ENCODE results near the gene PDE6G. TPM values are rescaled to one million over a fixed set of nuclear protein-coding genes. Genes with fewer than 3 reads are reported as not detected.

The PDE6G gene
- total and polyA plus RNA-seq, 3 experiments from 2014 or later, result 1.5 to 2.2 (median 1.9) TPM

- Histone ChIP-seq H3K27ac (ENCODE audit: low read depth, low read length) (no peak overlapping the region), H3K4me3 (ENCODE audit: low read length) (no peak overlapping the region), H3K4me1 (ENCODE audit: insufficient read depth, low read length) (no peaks in the 10 kb centered on the region), H3K36me3 (ENCODE audit: insufficient read depth, low read length) (no peaks in the 10 kb centered on the region), H3K27me3 (ENCODE audit: insufficient read depth, low read length, poor library complexity, severe bottlenecking) (no peaks in the 10 kb centered on the region), H3K9me3 (ENCODE audit: low read length) (no peaks in the 10 kb centered on the region)
- Mint-ChIP-seq H3K9me3 (no peaks in the 10 kb centered on the region), H3K27me3 (peaks cover 16 to 22% of the 10 kb centered on the region in 2 donors), H3K36me3 (no peaks in the 10 kb centered on the region), H3K4me1 (no peaks in the 10 kb centered on the region), H3K27ac (peak overlapping the region in 1 of 8 donors; percentile 12), H3K4me3 (no peak overlapping the region)
- DNase-seq, result no peak
- POLR2A ChIA-PET, result no interaction called here
- CTCF ChIA-PET, result interaction anchor here (1.2 kb wide), 1 partner anchor 11 kb away, joined by 3 read pairs; the partner anchor contains the start of gene PDE6G
Observed at GRCh38 chr17:81644976-81645952, 11.1 kb downstream of the PDE6G start.

DNA sequence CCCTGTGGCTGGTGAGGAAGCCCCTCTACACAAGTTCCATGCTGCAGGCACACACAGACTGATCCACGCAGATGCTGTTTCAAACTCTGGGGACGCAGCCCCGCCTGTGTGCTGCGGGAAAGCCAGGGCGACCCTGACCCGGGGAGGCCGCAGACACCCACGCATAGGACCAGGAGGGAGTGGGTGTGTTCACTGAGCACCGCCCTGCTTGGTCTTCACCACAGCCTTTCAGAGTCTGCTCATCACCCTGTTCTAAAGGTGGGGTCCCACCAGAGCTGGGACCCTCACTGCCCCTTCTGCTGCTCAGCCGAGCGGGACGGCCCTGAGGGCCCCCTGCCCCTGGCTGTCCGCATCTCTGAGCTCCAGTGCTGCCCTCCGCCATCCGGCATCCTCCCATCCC lies 11.8 kb downstream of the PDE6G start:
- Mint-ChIP-seq H3K27me3 (peaks cover 12 to 16% of the 10 kb centered on the region in 2 donors), H3K27ac (no peak overlapping the region), H3K4me1 (no peaks in the 10 kb centered on the region), H3K4me3 (no peak overlapping the region), H3K36me3 (no peaks in the 10 kb centered on the region), H3K9me3 (no peaks in the 10 kb centered on the region)
- Histone ChIP-seq H3K27ac (ENCODE audit: low read depth, low read length) (no peak overlapping the region), H3K36me3 (ENCODE audit: insufficient read depth, low read length) (no peaks in the 10 kb centered on the region), H3K9me3 (ENCODE audit: low read length) (no peaks in the 10 kb centered on the region), H3K27me3 (ENCODE audit: insufficient read depth, low read length, poor library complexity, severe bottlenecking) (no peaks in the 10 kb centered on the region), H3K4me3 (ENCODE audit: low read length) (no peak overlapping the region), H3K4me1 (ENCODE audit: insufficient read depth, low read length) (no peaks in the 10 kb centered on the region)
- CTCF ChIA-PET, result no interaction called here
- POLR2A ChIA-PET, result no interaction called here
- no peak for DNase-seq

DNA sequence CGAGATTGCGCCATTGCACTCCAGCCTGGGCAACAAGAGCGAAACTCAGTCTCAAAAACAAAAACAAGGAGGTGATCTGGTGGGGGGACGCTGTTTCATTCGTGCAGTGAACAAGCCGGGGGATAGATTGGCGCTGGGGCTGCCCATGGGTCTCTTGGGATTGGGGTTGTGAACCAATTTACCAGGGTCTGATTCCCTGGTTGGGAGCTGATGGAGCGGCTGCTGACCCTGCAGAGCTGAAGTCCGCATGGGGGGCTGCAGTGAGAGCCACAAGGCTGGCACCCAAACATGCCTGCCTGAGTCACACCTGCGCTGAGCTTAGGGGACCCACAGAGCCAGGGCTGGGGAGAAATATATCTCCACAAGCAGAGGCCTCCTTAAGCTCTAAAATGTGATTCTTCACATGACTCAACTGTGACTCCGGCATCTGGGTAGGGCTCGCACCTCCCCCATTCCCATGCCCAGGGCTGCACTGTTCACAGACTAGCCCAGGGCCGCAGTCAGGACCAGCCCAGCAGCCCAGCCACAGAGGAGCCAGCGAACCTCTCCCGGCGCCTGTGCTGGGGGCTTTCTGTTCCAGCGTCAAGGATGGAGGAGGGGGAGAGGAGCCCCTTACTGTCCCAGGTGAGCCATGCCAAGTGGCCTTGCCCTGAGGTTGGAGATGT lies 14.4 kb downstream of the PDE6G start:
- CTCF ChIA-PET, result no interaction called here
- H3K27me3 ChIP-seq (ENCODE audit: insufficient read depth, low read length, poor library complexity, severe bottlenecking), result no peaks in the 10 kb centered on the region
- Mint-ChIP-seq H3K4me1 (peaks cover 0 to 2% (median 0%) of the 10 kb centered on the region in 3 donors), H3K27ac (no peak overlapping the region), H3K27me3 (peaks cover 0 to 1% of the 10 kb centered on the region in 2 donors), H3K9me3 (no peaks in the 10 kb centered on the region), H3K4me3 (no peak overlapping the region), H3K36me3 (no peaks in the 10 kb centered on the region)
- no peaks in the 10 kb centered on the region for H3K4me1 ChIP-seq (ENCODE audit: insufficient read depth, low read length)
- POLR2A ChIA-PET, result no interaction called here
- H3K27ac ChIP-seq (ENCODE audit: low read depth, low read length), result no peak overlapping the region
- no peak for DNase-seq
- no peak overlapping the region for H3K4me3 ChIP-seq (ENCODE audit: low read length)
- H3K36me3 ChIP-seq (ENCODE audit: insufficient read depth, low read length), result no peaks in the 10 kb centered on the region
- H3K9me3 ChIP-seq (ENCODE audit: low read length), result no peaks in the 10 kb centered on the region

- Mint-ChIP-seq H3K36me3 (peaks cover 0 to 2% (median 0%) of the 10 kb centered on the region in 3 donors), H3K27ac (peak overlapping the region in 1 of 8 donors; percentile 65), H3K4me1 (peaks cover 12 to 13% (median 12%) of the 10 kb centered on the region in 3 donors), H3K27me3 (peaks cover 0 to 1% of the 10 kb centered on the region in 2 donors), H3K9me3 (no peaks in the 10 kb centered on the region), H3K4me3 (peak overlapping the region in 1 of 7 donors; percentile 31)
- POLR2A ChIA-PET, result no interaction called here
- Histone ChIP-seq H3K4me1 (ENCODE audit: insufficient read depth, low read length) (peaks cover 14% of the 10 kb centered on the region), H3K4me3 (ENCODE audit: low read length) (no peak overlapping the region), H3K27ac (ENCODE audit: low read depth, low read length) (no peak overlapping the region), H3K9me3 (ENCODE audit: low read length) (no peaks in the 10 kb centered on the region), H3K36me3 (ENCODE audit: insufficient read depth, low read length) (no peaks in the 10 kb centered on the region), H3K27me3 (ENCODE audit: insufficient read depth, low read length, poor library complexity, severe bottlenecking) (no peaks in the 10 kb centered on the region)
- DNase-seq, result no peak
- CTCF ChIA-PET, result no interaction called here
Observed at GRCh38 chr17:81640011-81640410, 16.3 kb downstream of the PDE6G start.

DNA sequence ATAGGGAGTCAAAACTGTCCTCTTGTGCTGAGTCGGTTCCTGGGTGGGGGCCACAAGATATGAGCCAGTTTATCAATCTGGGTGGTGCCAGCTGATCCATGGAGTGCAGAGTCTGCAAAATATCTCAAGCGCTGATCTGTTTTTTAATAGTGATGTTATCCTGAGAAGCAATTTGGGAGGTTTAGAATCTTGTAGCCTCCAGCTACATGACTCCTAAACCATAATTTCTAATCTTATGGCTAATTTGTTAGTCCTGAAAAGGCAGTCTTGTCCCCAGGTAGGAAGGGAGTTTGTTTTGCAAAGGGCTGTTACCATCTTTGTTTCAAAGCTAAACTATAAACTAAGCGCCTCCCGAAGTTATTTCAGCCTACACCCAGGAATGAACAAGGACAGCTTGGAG lies 17.7 kb downstream of the PDE6G start:
- POLR2A ChIA-PET, result interaction anchor here (0.7 kb wide), 1 partner anchor 195 kb away, joined by 8 read pairs; no protein-coding TSS in a partner anchor
- Histone ChIP-seq H3K4me3 (ENCODE audit: low read length) (no peak overlapping the region), H3K9me3 (ENCODE audit: low read length) (no peaks in the 10 kb centered on the region), H3K4me1 (ENCODE audit: insufficient read depth, low read length) (peaks cover 20% of the 10 kb centered on the region), H3K27ac (ENCODE audit: low read depth, low read length) (no peak overlapping the region), H3K27me3 (ENCODE audit: insufficient read depth, low read length, poor library complexity, severe bottlenecking) (no peaks in the 10 kb centered on the region), H3K36me3 (ENCODE audit: insufficient read depth, low read length) (no peaks in the 10 kb centered on the region)
- DNase-seq, result no peak
- H3K27me3 Mint-ChIP-seq, result peaks cover 0 to 1% of the 10 kb centered on the region in 2 donors
- peaks cover 13 to 16% (median 16%) of the 10 kb centered on the region in 3 donors for H3K4me1 Mint-ChIP-seq
- peak overlapping the region in 4 of 7 donors; percentile 30 to 77 (median 48) for H3K4me3 Mint-ChIP-seq
- no peaks in the 10 kb centered on the region for H3K9me3 Mint-ChIP-seq
- H3K36me3 Mint-ChIP-seq, result peaks cover 0 to 2% (median 0%) of the 10 kb centered on the region in 3 donors
- H3K27ac Mint-ChIP-seq, result peak overlapping the region in 3 of 8 donors; percentile 62 to 93 (median 85)
- CTCF ChIA-PET, result interaction anchor here (0.8 kb wide), 1 partner anchor 386 kb away, joined by 3 read pairs; no protein-coding TSS in a partner anchor

DNA sequence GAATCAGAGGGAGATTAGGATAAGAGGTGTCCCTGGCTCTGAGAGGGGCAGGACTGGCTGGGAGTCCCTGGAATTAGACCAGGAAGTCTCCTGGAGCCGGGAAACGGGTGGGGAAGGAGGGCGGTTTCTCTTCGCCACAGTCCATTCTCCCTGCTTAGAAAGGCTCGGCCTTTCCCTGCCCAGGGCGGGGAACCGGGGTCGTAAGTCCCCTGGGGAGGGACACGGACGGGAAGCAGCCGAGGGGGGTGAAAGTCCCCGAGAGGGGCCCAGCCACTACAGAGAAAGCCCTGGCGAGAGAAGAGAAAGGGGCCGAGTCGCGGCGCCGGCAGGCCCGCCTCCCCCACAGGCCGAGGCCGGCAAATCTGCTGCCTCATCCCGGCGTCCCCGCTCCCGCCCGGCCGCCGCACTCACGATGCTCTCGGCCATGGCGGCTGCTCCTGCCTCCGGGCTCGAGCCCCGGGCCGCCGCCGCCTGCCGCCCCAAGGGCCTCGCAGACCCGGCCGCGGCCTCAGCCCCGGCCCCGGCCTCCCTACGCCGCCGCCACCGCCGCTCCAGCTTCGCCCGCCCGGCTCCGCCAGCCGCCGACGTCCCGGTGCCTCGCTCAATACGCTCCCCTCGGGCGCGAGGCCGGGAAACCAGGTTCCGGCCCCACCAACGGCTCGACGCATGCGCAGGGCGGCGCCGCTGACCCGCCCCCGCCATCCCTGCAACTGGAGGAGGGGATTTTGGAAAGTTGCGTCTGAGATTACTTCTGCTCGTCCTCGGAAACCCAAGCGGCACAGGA lies 19.6 kb downstream of the PDE6G start, which contains the start of the genes NPLOC4 and TSPAN10:
Gene NPLOC4 (minus strand): TSS at position 608 of the 784 bp plus-strand sequence. CDS start 182 bp downstream, at position 426.
Gene TSPAN10 (plus strand): TSS at position 692 of the 784 bp plus-strand sequence. CDS start 5,217 bp downstream, outside the sequence.
- H3K36me3 ChIP-seq (ENCODE audit: insufficient read depth, low read length), result no peaks in the 10 kb centered on the region
- peak within 1 kb of the TSS; percentile 66 for H3K4me3 ChIP-seq (ENCODE audit: low read length)
- Mint-ChIP-seq H3K4me3 (peak within 1 kb of the TSS; percentile 88 to 95 (median 94)), H3K36me3 (peaks cover 0 to 8% (median 0%) of the 10 kb centered on the region in 3 donors), H3K27me3 (peaks cover 0 to 1% of the 10 kb centered on the region in 2 donors), H3K27ac (peak within 1 kb of the TSS; percentile 84 to 95 (median 93)), H3K9me3 (no peaks in the 10 kb centered on the region), H3K4me1 (peaks cover 17 to 25% (median 21%) of the 10 kb centered on the region in 3 donors)
- ChIA-PET POLR2A (interaction anchor here (0.6 kb wide), 1 partner anchor 83 kb away, joined by 3 read pairs; no protein-coding TSS in a partner anchor), CTCF (no interaction called here)
- peak; percentile 72 to 83 (median 77) for DNase-seq
- peak within 1 kb of the TSS; percentile 69 for H3K27ac ChIP-seq (ENCODE audit: low read depth, low read length)
- H3K9me3 ChIP-seq (ENCODE audit: low read length), result no peaks in the 10 kb centered on the region
- no peaks in the 10 kb centered on the region for H3K27me3 ChIP-seq (ENCODE audit: insufficient read depth, low read length, poor library complexity, severe bottlenecking)
- H3K4me1 ChIP-seq (ENCODE audit: insufficient read depth, low read length), result peaks cover 20% of the 10 kb centered on the region

DNA sequence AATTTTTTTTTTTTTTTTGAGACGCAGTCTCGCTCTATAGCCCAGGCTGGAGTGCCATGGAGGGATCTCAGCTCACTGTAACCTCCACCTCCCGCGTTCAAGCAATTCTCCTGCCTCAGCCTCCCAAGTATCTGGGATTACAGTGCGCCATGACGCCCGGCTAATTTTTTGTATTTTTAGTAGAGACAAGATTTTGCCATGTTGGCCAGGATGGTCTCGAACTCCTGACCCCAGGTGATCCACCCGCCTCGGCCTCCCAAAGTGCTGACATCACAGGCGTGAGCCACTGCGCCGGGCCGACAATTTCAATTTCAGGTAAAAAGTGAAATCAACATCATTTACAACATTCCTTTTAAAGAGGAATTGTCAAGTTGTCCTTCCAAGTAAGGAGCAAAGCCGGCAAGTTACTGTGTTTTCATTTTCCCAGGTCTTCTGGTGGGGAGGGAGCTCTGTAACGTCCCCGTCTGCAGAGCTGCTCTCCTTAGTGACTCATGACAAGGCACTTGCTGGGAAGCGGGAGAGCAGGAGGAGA lies 20.3 kb downstream of the PDE6G start:
- POLR2A ChIA-PET, result no interaction called here

More for the DNA sequence above, 20.3 kb downstream of the PDE6G start:
- Histone ChIP-seq H3K36me3 (ENCODE audit: insufficient read depth, low read length) (no peaks in the 10 kb centered on the region), H3K4me3 (ENCODE audit: low read length) (peak overlapping the region; percentile 62), H3K4me1 (ENCODE audit: insufficient read depth, low read length) (peaks cover 20% of the 10 kb centered on the region), H3K9me3 (ENCODE audit: low read length) (no peaks in the 10 kb centered on the region), H3K27ac (ENCODE audit: low read depth, low read length) (peak overlapping the region; percentile 69), H3K27me3 (ENCODE audit: insufficient read depth, low read length, poor library complexity, severe bottlenecking) (no peaks in the 10 kb centered on the region)
- peaks cover 21 to 29% (median 21%) of the 10 kb centered on the region in 3 donors for H3K4me1 Mint-ChIP-seq
- H3K36me3 Mint-ChIP-seq, result peaks cover 0 to 12% (median 0%) of the 10 kb centered on the region in 3 donors
- CTCF ChIA-PET, result no interaction called here
- peaks cover 0 to 1% of the 10 kb centered on the region in 2 donors for H3K27me3 Mint-ChIP-seq
- H3K27ac Mint-ChIP-seq, result peak overlapping the region; percentile 50 to 95 (median 92)
- peak overlapping the region; percentile 88 to 95 (median 94) for H3K4me3 Mint-ChIP-seq
- no peak for DNase-seq
- H3K9me3 Mint-ChIP-seq, result no peaks in the 10 kb centered on the region
